ENCODE data around the gene STRA6. TPM values are rescaled to one million over a fixed set of nuclear protein-coding genes. Genes with fewer than 3 reads are reported as not detected.
A peak's percentile ranks its signal among the peaks of the same experiment; 100 is the strongest.

STRA6 gene
- 40.6 TPM for polyA plus RNA-seq (2013, experiment 1 of 4)
- polyA plus RNA-seq (2013, experiment 2 of 4), result 36.9 TPM
- polyA plus RNA-seq (2013, experiment 3 of 4), result 23.2 TPM
- polyA plus RNA-seq (2013, experiment 4 of 4), result 26.1 TPM

- Histone ChIP-seq H3K27me3 (ENCODE audit: control insufficient read depth, insufficient read depth, low read length, poor library complexity, severe bottlenecking) (no peaks in the 10 kb centered on the region), H3K4me3 (ENCODE audit: insufficient read depth, low read depth, low read length) (peak within 1 kb of the TSS; percentile 24), H3K4me1 (ENCODE audit: control insufficient read depth, insufficient read depth, low read length) (peaks cover 54% of the 10 kb centered on the region)
Observed at GRCh38 chr15:74202452-74203401, at the start of gene STRA6. Gene STRA6, minus strand, starts transcription at chr15:74202787. Its CDS starts 520 bp downstream, at chr15:74202267.

GRCh38 chr15:74252291-74252690 is 49.7 kb upstream of the STRA6 start:
- no peaks in the 10 kb centered on the region for H3K9me3 ChIP-seq (ENCODE audit: control insufficient read depth, low read length)
- 95 to 96% methylated on average over 6 of the region's 6 CpGs for WGBS, 2 experiments
- no peaks in the 10 kb centered on the region for H3K27me3 ChIP-seq (ENCODE audit: control insufficient read depth, insufficient read depth, low read length, poor library complexity, severe bottlenecking)
- no peaks in the 10 kb centered on the region for H3K36me3 ChIP-seq (ENCODE audit: control insufficient read depth, insufficient read depth, low read length)
- H3K27ac ChIP-seq (ENCODE audit: insufficient read depth, low read depth, low read length, poor library complexity, severe bottlenecking), result no peak overlapping the region
- no peak overlapping the region for H3K4me3 ChIP-seq (ENCODE audit: insufficient read depth, low read depth, low read length)
- H3K4me1 ChIP-seq (ENCODE audit: control insufficient read depth, insufficient read depth, low read length), result peaks cover 6% of the 10 kb centered on the region

More at GRCh38 chr15:74202452-74203401, at the start of gene STRA6:
- WGBS, 2 experiments, result 2 to 3% methylated on average over 25 to 26 of the region's 26 CpGs
- peak within 1 kb of the TSS; percentile 64 for H3K27ac ChIP-seq (ENCODE audit: insufficient read depth, low read depth, low read length, poor library complexity, severe bottlenecking)
- H3K9me3 ChIP-seq (ENCODE audit: control insufficient read depth, low read length), result no peaks in the 10 kb centered on the region
- no peaks in the 10 kb centered on the region for H3K36me3 ChIP-seq (ENCODE audit: control insufficient read depth, insufficient read depth, low read length)

- Histone ChIP-seq H3K4me1 (ENCODE audit: control insufficient read depth, insufficient read depth, low read length) (peaks cover 6% of the 10 kb centered on the region), H3K27ac (ENCODE audit: insufficient read depth, low read depth, low read length, poor library complexity, severe bottlenecking) (no peak overlapping the region), H3K4me3 (ENCODE audit: insufficient read depth, low read depth, low read length) (no peak overlapping the region), H3K27me3 (ENCODE audit: control insufficient read depth, insufficient read depth, low read length, poor library complexity, severe bottlenecking) (no peaks in the 10 kb centered on the region), H3K36me3 (ENCODE audit: control insufficient read depth, insufficient read depth, low read length) (no peaks in the 10 kb centered on the region), H3K9me3 (ENCODE audit: control insufficient read depth, low read length) (no peaks in the 10 kb centered on the region)
- 91 to 92% methylated on average over 5 of the region's 5 CpGs for WGBS, 2 experiments
Observed at GRCh38 chr15:74251131-74251811, 48.7 kb upstream of the STRA6 start.

GRCh38 chr15:74250266-74250665 is 47.7 kb upstream of the STRA6 start:
- H3K27ac ChIP-seq (ENCODE audit: insufficient read depth, low read depth, low read length, poor library complexity, severe bottlenecking), result no peak overlapping the region

GRCh38 chr15:74245342-74245931 is 42.9 kb upstream of the STRA6 start:
- H3K4me3 ChIP-seq (ENCODE audit: insufficient read depth, low read depth, low read length), result peak overlapping the region; percentile 15
- H3K27ac ChIP-seq (ENCODE audit: insufficient read depth, low read depth, low read length, poor library complexity, severe bottlenecking), result no peak overlapping the region
- H3K4me1 ChIP-seq (ENCODE audit: control insufficient read depth, insufficient read depth, low read length), result peaks cover 40% of the 10 kb centered on the region
- no peaks in the 10 kb centered on the region for H3K9me3 ChIP-seq (ENCODE audit: control insufficient read depth, low read length)
- H3K27me3 ChIP-seq (ENCODE audit: control insufficient read depth, insufficient read depth, low read length, poor library complexity, severe bottlenecking), result no peaks in the 10 kb centered on the region
- no peaks in the 10 kb centered on the region for H3K36me3 ChIP-seq (ENCODE audit: control insufficient read depth, insufficient read depth, low read length)
- 2% methylated on average over 34 to 36 of the region's 36 CpGs for WGBS, 2 experiments

More at GRCh38 chr15:74250266-74250665, 47.7 kb upstream of the STRA6 start:
- 78 to 79% methylated on average over 6 of the region's 6 CpGs for WGBS, 2 experiments
- Histone ChIP-seq H3K27me3 (ENCODE audit: control insufficient read depth, insufficient read depth, low read length, poor library complexity, severe bottlenecking) (no peaks in the 10 kb centered on the region), H3K36me3 (ENCODE audit: control insufficient read depth, insufficient read depth, low read length) (no peaks in the 10 kb centered on the region), H3K4me1 (ENCODE audit: control insufficient read depth, insufficient read depth, low read length) (peaks cover 14% of the 10 kb centered on the region), H3K9me3 (ENCODE audit: control insufficient read depth, low read length) (no peaks in the 10 kb centered on the region), H3K4me3 (ENCODE audit: insufficient read depth, low read depth, low read length) (no peak overlapping the region)

GRCh38 chr15:74244822-74245341 is 42.3 kb upstream of the STRA6 start:
- 61 to 62% methylated on average over 4 of the region's 4 CpGs for WGBS, 2 experiments
- no peaks in the 10 kb centered on the region for H3K36me3 ChIP-seq (ENCODE audit: control insufficient read depth, insufficient read depth, low read length)
- H3K4me1 ChIP-seq (ENCODE audit: control insufficient read depth, insufficient read depth, low read length), result peaks cover 43% of the 10 kb centered on the region
- no peaks in the 10 kb centered on the region for H3K27me3 ChIP-seq (ENCODE audit: control insufficient read depth, insufficient read depth, low read length, poor library complexity, severe bottlenecking)
- no peaks in the 10 kb centered on the region for H3K9me3 ChIP-seq (ENCODE audit: control insufficient read depth, low read length)
- H3K27ac ChIP-seq (ENCODE audit: insufficient read depth, low read depth, low read length, poor library complexity, severe bottlenecking), result no peak overlapping the region
- H3K4me3 ChIP-seq (ENCODE audit: insufficient read depth, low read depth, low read length), result peak overlapping the region; percentile 15

GRCh38 chr15:74243431-74243830 is 40.8 kb upstream of the STRA6 start:
- no peak overlapping the region for H3K27ac ChIP-seq (ENCODE audit: insufficient read depth, low read depth, low read length, poor library complexity, severe bottlenecking)
- H3K9me3 ChIP-seq (ENCODE audit: control insufficient read depth, low read length), result no peaks in the 10 kb centered on the region
- 81% methylated on average over 7 of the region's 7 CpGs for WGBS, 2 experiments
- no peaks in the 10 kb centered on the region for H3K27me3 ChIP-seq (ENCODE audit: control insufficient read depth, insufficient read depth, low read length, poor library complexity, severe bottlenecking)
- H3K4me1 ChIP-seq (ENCODE audit: control insufficient read depth, insufficient read depth, low read length), result peaks cover 58% of the 10 kb centered on the region
- no peak overlapping the region for H3K4me3 ChIP-seq (ENCODE audit: insufficient read depth, low read depth, low read length)
- H3K36me3 ChIP-seq (ENCODE audit: control insufficient read depth, insufficient read depth, low read length), result no peaks in the 10 kb centered on the region

- H3K9me3 ChIP-seq (ENCODE audit: control insufficient read depth, low read length), result no peaks in the 10 kb centered on the region
- H3K27ac ChIP-seq (ENCODE audit: insufficient read depth, low read depth, low read length, poor library complexity, severe bottlenecking), result no peak overlapping the region
- H3K4me3 ChIP-seq (ENCODE audit: insufficient read depth, low read depth, low read length), result no peak overlapping the region
- 33 to 34% methylated on average over 11 of the region's 11 CpGs for whole genome bisulfite sequencing, 2 experiments
- no peaks in the 10 kb centered on the region for H3K36me3 ChIP-seq (ENCODE audit: control insufficient read depth, insufficient read depth, low read length)
- H3K27me3 ChIP-seq (ENCODE audit: control insufficient read depth, insufficient read depth, low read length, poor library complexity, severe bottlenecking), result no peaks in the 10 kb centered on the region
- H3K4me1 ChIP-seq (ENCODE audit: control insufficient read depth, insufficient read depth, low read length), result peaks cover 58% of the 10 kb centered on the region
Observed at GRCh38 chr15:74242441-74243185, 40.0 kb upstream of the STRA6 start.

GRCh38 chr15:74240897-74241614 is 38.5 kb upstream of the STRA6 start:
- Histone ChIP-seq H3K4me1 (ENCODE audit: control insufficient read depth, insufficient read depth, low read length) (peaks cover 55% of the 10 kb centered on the region), H3K36me3 (ENCODE audit: control insufficient read depth, insufficient read depth, low read length) (no peaks in the 10 kb centered on the region), H3K27ac (ENCODE audit: insufficient read depth, low read depth, low read length, poor library complexity, severe bottlenecking) (no peak overlapping the region), H3K27me3 (ENCODE audit: control insufficient read depth, insufficient read depth, low read length, poor library complexity, severe bottlenecking) (no peaks in the 10 kb centered on the region), H3K4me3 (ENCODE audit: insufficient read depth, low read depth, low read length) (no peak overlapping the region), H3K9me3 (ENCODE audit: control insufficient read depth, low read length) (no peaks in the 10 kb centered on the region)
- 81 to 88% methylated on average over 4 of the region's 4 CpGs for WGBS, 2 experiments

Data from ectodermal cell (in vitro differentiated cells).